Middle frontal gyrus (tissue), 1 donor: Measurements from ENCODE around the gene S1PR4.
"Not testable (repeated sequence)": the region's sequence is repeated elsewhere in the genome, so short reads cannot be mapped to it uniquely, and the experiment has no call there.

Experiments
- DNase-seq: peaks from one replicate; pipeline ENCODE4 v3.0.0-alpha.2; 2015; ENCODE audit warnings: low spot score; ENCODE audit errors: extremely low spot score

Gene S1PR4

GRCh38 chr19:3194106-3195087, 15.8 kb downstream of the S1PR4 start:
- no peak for DNase-seq

GRCh38 chr19:3196064-3196932, 17.7 kb downstream of the S1PR4 start:
- no peak for DNase-seq

GRCh38 chr19:3196933-3197205, 18.3 kb downstream of the S1PR4 start:
- no peak for DNase-seq

DNA sequence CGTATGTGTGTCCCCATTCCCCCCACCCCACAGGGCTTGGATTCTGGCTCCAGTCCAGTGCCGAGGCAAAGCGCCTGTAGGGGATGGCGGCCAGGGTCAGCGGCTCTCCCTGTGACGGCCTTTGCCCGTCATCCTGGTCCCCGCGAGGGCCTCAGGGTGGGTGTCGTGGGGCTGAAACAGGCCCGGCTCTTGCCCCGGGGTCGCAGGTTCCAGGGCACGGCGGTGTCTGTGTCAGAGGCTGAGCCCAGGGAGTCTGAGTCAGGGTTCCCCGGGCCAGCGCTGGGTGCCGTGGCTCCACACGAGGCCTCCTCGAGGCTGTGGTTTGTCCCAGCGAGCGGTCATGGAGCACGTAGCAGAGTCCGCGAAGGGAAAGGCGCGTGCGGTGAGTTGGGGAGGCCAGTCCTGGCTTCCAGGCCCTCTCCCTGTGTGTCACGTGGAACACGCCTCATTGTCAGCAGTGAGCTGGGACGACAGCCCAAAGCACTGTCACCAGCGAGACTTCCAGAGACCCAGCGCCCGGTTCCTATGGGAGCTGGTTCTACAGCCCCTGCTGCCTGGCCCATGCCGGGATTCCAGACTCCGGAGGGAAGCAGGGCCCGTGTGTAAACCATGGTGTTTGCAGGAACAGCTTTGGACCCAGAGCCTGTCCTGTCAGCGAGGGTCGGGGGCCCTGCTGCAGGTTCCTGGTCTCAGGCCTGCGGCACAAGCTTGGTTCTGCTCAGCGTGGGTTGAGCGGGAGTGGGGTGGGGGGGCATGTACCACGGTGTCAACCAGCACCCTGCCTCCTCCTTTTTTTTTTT, 20.5 kb downstream of the S1PR4 start:
- DNase-seq = no peak

DNA sequence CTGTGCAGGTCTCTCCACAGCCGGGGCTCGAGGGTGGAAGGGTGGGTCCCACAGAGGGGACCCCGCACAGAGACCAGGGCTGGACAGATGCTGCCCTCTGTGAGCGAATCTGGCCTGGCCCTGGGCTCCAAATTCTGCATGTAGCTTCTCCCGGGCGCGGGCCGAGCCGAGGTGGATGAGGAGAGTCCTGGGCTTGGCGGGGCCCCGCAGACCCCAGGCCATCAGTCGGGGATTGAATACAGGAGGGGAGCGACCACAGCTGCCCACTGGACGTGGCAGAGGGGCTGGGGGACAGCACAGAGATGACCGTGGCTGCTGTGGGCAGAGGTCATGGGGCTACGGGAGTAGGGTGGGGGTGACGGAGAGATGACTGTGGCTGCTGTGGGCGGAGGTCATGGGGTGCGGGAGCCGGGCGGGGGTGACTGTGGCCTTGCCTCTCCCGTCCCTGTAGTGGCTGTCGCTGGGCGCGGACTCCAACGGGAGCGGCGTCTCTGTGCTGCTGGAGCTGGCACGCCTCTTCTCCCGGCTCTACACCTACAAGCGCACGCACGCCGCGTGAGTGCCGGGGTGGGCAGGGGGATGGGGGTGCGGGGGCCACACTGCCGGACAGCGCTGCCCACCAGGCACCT, 22.6 kb downstream of the S1PR4 start:
- no peak for DNase-seq

- DNase-seq = no peak
Observed at GRCh38 chr19:3201911-3202310, 23.3 kb downstream of the S1PR4 start.

GRCh38 chr19:3202346-3202745, 23.8 kb downstream of the S1PR4 start:
- no peak for DNase-seq

DNA sequence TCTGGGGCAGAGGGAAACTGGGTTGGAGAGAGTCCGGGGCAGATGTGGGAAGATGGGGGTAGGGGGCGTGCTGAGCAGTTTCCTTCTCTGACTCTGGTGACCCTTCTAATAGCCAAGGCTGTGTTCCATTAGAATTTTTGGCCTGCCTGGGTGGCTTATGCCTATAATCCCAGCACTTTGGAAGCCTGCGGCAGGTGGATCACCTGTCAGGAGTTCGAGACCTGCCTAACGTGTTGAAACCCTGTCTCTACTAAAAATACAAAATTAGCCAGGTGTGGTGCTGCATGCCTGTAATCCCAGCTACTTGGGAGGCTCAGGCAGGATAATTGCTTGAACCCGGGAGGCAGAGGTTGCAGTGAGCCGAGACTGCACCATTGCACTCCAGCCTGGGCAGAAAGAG, 24.3 kb downstream of the S1PR4 start:
- DNase-seq = not testable (repeated sequence)

DNA sequence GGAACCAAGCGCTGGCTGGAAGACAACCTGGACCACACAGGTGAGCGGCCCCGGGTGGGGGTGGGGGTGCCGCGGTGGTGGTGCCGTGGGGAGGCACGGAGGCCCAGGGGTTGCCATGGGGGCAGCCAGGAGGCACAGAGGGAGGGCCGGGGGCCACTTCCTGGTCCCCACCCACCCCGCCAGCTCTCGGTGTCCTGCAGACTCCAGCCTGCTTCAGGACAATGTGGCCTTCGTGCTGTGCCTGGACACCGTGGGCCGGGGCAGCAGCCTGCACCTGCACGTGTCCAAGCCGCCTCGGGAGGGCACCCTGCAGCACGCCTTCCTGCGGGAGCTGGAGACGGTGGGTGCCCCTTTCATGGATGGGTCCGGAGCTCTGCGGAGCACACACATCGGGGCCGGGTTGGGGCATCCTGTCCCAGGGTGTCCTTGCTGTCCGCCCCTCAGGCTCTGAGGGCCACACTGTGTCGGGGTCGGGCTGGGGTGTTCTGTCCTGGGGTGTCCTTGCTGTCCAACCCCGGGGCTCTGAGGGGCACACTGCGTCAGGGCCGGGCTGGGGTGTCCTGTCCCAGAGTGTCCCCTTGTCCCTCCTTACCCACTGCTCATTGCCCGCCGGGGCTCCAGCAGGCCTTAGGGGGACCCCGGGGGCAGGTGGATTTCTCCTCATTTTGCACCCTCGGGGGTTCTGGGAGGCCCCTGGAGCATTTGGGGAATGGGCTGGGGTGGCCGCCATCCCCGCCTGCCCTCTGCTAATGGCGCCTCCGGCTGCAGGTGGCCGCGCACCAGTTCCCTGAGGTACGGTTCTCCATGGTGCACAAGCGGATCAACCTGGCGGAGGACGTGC, 25.5 kb downstream of the S1PR4 start:
- DNase-seq = no peak

GRCh38 chr19:3204646-3205275, 26.2 kb downstream of the S1PR4 start:
- DNase-seq = no peak

DNA sequence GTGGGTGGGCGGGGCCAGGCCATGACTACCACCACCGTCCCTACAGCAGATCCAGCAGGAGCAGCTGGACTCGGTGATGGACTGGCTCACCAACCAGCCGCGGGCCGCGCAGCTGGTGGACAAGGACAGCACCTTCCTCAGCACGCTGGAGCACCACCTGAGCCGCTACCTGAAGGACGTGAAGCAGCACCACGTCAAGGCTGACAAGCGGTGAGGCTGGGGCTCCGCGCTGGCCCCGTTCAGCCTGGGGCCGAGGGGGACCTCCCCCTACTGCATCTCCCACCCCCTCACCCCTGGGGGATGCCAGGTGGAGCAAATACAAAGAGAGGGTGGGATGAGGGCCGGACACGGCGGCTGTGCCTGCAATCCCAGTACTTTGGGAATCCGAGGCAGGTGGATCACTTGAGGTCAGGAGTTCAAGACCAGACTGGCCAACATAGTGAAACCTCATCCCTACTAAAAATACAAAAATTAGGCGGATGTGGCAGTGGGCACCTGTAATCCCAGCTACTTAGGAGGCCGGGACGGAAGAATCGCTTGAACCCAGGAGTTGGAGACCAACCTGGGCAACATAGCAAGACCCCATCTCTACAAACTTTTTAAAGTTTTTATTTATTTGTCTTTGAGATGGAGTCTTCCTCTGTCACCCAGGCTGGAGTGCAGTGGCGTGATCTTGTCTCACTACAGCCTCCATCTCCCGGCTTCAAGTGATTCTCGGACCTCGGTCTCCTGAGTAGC, 27.8 kb downstream of the S1PR4 start:
- no peak for DNase-seq

DNA sequence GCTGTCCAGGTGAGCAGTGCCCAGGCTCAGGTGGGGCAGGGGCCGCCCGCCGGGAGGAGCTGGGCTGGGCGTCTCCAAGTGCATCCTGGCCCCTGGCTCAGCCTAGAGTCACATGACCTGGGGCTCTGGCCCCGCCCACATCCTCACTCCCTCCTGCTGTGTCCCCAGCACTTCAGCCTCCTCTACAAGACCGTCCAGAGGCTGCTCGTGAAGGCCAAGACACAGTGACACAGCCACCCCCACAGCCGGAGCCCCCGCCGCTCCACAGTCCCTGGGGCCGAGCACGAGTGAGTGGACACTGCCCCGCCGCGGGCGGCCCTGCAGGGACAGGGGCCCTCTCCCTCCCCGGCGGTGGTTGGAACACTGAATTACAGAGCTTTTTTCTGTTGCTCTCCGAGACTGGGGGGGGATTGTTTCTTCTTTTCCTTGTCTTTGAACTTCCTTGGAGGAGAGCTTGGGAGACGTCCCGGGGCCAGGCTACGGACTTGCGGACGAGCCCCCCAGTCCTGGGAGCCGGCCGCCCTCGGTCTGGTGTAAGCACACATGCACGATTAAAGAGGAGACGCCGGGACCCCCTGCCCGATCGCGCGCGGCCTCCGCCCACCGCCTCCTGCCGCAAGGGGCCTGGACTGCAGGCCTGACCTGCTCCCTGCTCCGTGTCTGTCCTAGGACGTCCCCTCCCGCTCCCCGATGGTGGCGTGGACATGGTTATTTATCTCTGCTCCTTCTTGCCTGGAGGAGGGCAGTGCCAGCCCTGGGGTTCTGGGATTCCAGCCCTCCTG, 29.1 kb downstream of the S1PR4 start:
- DNase-seq = no peak

- no peak for DNase-seq
Observed at GRCh38 chr19:3208317-3209207, 30.0 kb downstream of the S1PR4 start.

- DNase-seq = no peak
Observed at GRCh38 chr19:3210347-3211017, 31.9 kb downstream of the S1PR4 start.

GRCh38 chr19:3211191-3211590, 32.6 kb downstream of the S1PR4 start:
- no peak for DNase-seq

DNA sequence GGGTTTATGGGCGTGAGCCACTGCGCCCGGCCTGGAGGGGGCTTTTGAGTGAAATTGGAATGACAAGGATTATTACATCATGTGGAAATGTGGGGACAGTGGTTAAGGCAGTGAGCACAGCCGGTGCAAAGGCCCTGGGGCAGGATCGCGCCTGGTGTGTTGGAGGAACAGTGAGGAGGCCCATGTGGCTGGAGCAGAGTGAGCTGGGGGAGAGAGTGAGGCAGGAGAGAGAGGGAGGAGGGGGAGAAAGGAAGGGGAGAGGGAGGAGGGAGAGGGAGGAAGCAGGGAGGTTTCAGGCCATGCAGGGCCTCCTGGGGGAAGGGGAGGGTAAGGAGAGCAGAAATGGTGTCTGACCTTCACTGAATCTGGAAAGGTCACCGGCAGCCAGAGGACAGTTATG, 34.6 kb downstream of the S1PR4 start:
- no peak for DNase-seq

DNA sequence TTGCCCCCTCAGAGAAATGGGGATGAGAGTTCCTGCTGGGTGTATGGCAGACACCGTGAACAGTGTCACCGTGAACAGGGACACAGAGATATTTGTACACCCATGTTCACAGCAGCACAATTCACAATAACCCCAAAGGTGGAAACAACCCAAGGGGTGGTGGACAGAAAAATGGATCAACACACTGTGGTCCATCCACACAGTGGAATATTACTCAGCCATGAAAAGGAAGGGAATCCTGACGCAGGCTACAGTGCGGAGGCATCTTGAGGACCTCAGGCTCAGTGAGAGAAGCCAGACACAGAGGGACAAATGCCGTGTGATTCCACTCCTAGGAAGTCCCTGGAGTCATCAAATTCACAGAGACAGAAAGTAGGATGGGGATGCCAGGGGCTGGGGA, 38.3 kb downstream of the S1PR4 start:
- no peak for DNase-seq
